Esophagus muscularis mucosa (tissue), 4 donors: ENCODE measurements around the gene PPARG. TPM values are rescaled to one million over a fixed set of nuclear protein-coding genes. Genes with fewer than 3 reads are reported as not detected.
"Not testable (repeated sequence)": the region's sequence is repeated elsewhere in the genome, so short reads cannot be mapped to it uniquely, and the experiment has no call there.

Experiments
- DNase-seq: peaks from one replicate; pipeline ENCODE4 v3.0.0-alpha.2; 2017; ENCODE audit errors: extremely low spot score
- H3K27ac ChIP-seq, 4 donors: fragments of 200-600 bp; sonication (generic); replicated peaks in 1 of 4; 1 replicate in 3 of 4; 2 replicates in 1 of 4; pipeline ENCODE4 v1.5.1; 2016 to 2019; ENCODE audit warnings: mild to moderate bottlenecking in 1 of 4
- H3K27me3 ChIP-seq, 4 donors: fragments of 200-600 bp; sonication (generic); one replicate each; pipeline versions ENCODE4 v1.5.1 to v1.6.0; 2016 to 2019
- H3K36me3 ChIP-seq, 4 donors: fragments of 200-600 bp; sonication (generic); one replicate each; pipeline ENCODE4 v1.5.1; 2016 to 2019
- H3K4me1 ChIP-seq, 4 donors: fragments of 200-600 bp; sonication (generic); one replicate each; pipeline ENCODE4 v1.5.1; 2016 to 2019
- H3K4me3 ChIP-seq, 4 donors: fragments of 200-600 bp; sonication (generic); 1 replicate in 2 of 4; 2 replicates in 2 of 4; pipeline ENCODE4 v1.5.1; 2016 to 2019; ENCODE audit warnings: mild to moderate bottlenecking in 4 of 4, moderate library complexity in 1 of 4
- H3K9me3 ChIP-seq, 4 donors: fragments of 200-600 bp; sonication (generic); 1 replicate in 3 of 4; 2 replicates in 1 of 4; pipeline ENCODE4 v1.5.1; 2016 to 2019
- EP300 ChIP-seq: sonication (generic); formaldehyde crosslinking; IDR thresholded peaks from one replicate; pipeline ENCODE4 v1.6.1; 2017; ENCODE audit warnings: antibody characterized with exemption
- POLR2A ChIP-seq: fragments of 450-650 bp; IDR thresholded peaks from one replicate; pipeline ENCODE4 v1.6.1; 2017; ENCODE audit warnings: antibody characterized with exemption, moderate library complexity, mild to moderate bottlenecking, low read depth
- POLR2AphosphoS5 ChIP-seq, 2 donors: sonication (generic); formaldehyde crosslinking; IDR thresholded peaks; one replicate each; pipeline ENCODE4 v1.6.1; 2017; ENCODE audit warnings: antibody characterized with exemption in 2 of 2
- WGBS: methylation state at CpG from one replicate; pipeline ENCODE4 v1.1.5; 2018; 5-methylcytosine and 5-hydroxymethylcytosine counted together
- intact Hi-C: fragments of 100-400 bp; cut with DNase I; formaldehyde crosslinking; loops from one replicate; pipeline ENCODE4 v1.15.1; 2023
- total RNA-seq, 4 donors: library from RNA; depleted of rRNA; stranded (reverse); fragments of >200 nt; gene quantifications; one replicate each; pipeline versions ENCODE4 v1.1.0 to v1.2.1, GENCODE V29; 2016
- TF ChIP-seq, protein P1 (sequence below), 3 experiments: fragments of 200-600 bp in 2 of 3; fragments of 450-650 bp in 1 of 3; sonication (generic) in 2 of 3; IDR thresholded peaks; one replicate each; pipeline ENCODE4 v1.5.1; 2017 to 2019; ENCODE audit warnings: antibody characterized with exemption in 3 of 3, mild to moderate bottlenecking in 2 of 3, moderate library complexity in 1 of 3

PPARG gene
- total RNA-seq, 4 donors from 2014 or later, result 3.7 to 10.6 (median 8.8) TPM

DNA sequence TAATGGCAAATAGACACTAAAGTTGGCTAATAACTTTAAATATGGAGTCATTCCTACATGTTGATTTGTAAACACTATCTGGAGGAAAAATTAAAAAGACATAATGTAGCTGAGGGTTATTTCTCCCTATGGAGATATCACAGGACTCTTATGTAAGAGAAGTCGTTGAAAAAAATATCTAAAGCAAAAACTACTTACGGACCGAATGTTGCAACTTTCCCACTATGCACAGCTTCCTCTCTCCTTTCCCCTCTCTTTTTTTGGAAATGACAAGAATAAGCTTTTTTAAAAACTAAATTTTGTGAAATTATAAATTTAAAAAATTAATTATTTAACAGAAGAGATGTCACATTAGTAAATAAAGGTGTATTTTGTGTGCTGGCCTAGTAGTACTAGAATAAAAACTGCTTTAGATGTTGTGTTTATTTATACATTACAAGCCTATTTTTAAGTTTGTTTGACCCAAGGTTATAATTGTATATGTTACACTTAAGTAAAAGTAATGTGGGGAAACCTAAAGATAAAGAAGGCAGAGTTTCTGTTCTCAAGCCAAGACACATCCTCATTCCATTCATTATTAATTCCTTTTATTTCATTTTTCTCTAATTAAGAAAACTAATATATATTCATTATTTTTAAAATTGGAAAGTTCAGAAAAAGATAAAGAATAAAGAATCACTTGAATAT lies 20.7 kb upstream of the PPARG start:
- H3K4me1 ChIP-seq, result peaks cover 0 to 8% (median 3%) of the 10 kb centered on the region in 4 donors
- intact Hi-C loops, result no loop called here
- 52% methylated on average over 3 of the region's 3 CpGs for WGBS

DNA sequence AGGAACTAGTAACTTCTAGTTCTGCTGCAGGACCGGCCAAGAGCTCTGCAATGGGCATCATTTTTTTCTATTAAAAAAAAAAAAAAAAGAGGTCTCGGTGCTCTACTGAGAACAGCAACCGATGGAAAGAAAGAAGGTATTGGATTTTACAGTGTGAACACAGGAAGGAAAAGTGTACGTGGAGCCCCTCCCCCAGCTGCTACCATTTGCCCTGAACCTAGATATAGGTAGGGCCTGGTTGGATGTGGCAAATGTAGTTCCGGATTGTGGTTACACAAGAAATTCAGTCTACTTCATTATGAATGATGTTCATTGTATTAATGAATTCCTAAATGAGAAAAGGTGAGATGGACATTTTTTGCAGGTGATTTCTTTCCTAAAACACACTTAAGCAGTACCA lies 17.9 kb upstream of the PPARG start:
- TF ChIP-seq POLR2A (no peak), EP300 (no peak), POLR2AphosphoS5 (IDR thresholded peaks at IDR 0.05) (no peak)
- TF ChIP-seq, protein P1, sequence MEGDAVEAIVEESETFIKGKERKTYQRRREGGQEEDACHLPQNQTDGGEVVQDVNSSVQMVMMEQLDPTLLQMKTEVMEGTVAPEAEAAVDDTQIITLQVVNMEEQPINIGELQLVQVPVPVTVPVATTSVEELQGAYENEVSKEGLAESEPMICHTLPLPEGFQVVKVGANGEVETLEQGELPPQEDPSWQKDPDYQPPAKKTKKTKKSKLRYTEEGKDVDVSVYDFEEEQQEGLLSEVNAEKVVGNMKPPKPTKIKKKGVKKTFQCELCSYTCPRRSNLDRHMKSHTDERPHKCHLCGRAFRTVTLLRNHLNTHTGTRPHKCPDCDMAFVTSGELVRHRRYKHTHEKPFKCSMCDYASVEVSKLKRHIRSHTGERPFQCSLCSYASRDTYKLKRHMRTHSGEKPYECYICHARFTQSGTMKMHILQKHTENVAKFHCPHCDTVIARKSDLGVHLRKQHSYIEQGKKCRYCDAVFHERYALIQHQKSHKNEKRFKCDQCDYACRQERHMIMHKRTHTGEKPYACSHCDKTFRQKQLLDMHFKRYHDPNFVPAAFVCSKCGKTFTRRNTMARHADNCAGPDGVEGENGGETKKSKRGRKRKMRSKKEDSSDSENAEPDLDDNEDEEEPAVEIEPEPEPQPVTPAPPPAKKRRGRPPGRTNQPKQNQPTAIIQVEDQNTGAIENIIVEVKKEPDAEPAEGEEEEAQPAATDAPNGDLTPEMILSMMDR (IDR thresholded peaks at IDR 0.05), result no peak
- intact Hi-C loops, result no loop called here
- Histone ChIP-seq H3K4me3 (no peak overlapping the region), H3K4me1 (peaks cover 0 to 1% (median 0%) of the 10 kb centered on the region in 4 donors), H3K27ac (no peak overlapping the region), H3K9me3 (no peaks in the 10 kb centered on the region), H3K36me3 (no peaks in the 10 kb centered on the region), H3K27me3 (no peaks in the 10 kb centered on the region)
- no peak for DNase-seq
- WGBS, result 71% methylated on average over 5 of the region's 5 CpGs

More for the DNA sequence above, 20.7 kb upstream of the PPARG start:
- DNase-seq, result no peak
- Histone ChIP-seq H3K27ac (no peak overlapping the region), H3K9me3 (no peaks in the 10 kb centered on the region), H3K36me3 (no peaks in the 10 kb centered on the region), H3K4me3 (no peak overlapping the region), H3K27me3 (no peaks in the 10 kb centered on the region)
- TF ChIP-seq POLR2AphosphoS5 (IDR thresholded peaks at IDR 0.05) (no peak), EP300 (no peak), POLR2A (no peak)
- TF ChIP-seq, protein P1 (IDR thresholded peaks at IDR 0.05), result no peak

DNA sequence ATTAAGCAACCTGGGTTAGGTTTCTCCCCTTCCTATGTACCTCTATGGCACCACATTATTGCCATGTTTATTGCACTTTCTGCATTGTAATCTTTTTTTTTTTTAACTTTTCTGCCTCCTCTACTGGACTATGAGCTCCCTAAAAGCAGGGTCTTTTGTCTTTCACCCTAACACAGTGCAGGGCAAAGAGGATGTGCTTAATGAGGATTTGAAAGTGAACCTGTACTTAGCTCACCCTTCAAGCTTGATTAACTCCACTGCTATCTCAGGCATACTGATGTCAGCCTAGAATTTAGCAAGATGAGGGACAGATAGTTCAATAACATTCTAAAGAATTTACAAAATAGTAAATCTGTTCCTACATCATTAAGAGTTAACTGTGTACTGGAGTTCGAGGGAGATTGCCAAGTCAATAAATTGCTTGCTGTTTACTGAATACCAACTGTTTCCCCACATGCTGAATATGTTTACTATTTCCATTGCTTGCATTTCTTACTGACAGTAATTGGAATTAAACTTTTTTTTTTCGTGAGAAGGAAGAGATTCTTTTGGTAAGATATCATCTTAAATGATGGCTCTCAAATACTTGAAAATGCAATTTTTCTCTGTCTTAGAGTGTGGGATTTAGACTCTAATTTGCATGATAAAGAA lies 15.7 kb upstream of the PPARG start:
- intact Hi-C loops, result no loop called here
- TF ChIP-seq EP300 (no peak), POLR2AphosphoS5 (IDR thresholded peaks at IDR 0.05) (no peak), POLR2A (no peak)
- TF ChIP-seq, protein P1 (IDR thresholded peaks at IDR 0.05), result no peak
- no peak for DNase-seq
- H3K9me3 ChIP-seq, result no peaks in the 10 kb centered on the region
- no peak overlapping the region for H3K27ac ChIP-seq
- WGBS, result 59% methylated on average over 2 of the region's 2 CpGs
- no peaks in the 10 kb centered on the region for H3K4me1 ChIP-seq
- H3K4me3 ChIP-seq, result no peak overlapping the region
- no peaks in the 10 kb centered on the region for H3K27me3 ChIP-seq
- no peaks in the 10 kb centered on the region for H3K36me3 ChIP-seq

DNA sequence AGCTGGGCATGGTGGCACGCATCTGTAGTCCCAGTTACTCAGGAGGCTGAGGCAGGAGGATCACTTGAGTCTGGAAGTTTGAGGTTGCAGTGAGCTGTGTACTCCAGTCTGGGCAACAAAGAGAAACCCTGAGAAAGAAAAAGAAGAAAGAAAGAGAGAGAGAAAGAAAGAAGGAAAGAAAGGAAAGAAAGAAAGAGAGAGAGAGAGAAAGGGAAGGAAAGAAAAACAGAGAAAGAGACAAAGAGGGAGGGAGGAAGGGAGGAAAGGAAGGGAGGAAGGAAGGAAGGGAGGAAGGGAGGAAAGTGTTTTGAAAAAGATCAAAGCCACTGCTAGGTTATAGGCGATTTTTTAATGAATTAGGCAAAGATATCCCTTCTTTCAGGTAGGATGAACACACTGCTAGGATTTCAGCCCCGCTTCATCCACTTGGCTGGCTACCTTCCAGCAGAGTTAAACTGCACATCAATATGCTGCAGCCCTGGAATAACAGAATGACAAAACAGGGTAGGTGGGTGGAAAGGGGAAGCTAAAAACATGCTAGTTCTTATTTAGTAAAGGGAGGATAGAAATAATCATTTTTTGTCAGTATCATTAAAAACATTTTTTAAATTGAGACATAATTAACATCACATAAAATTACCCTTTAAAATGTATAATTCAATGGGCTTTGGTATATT lies 12.8 kb upstream of the PPARG start:
- no peak overlapping the region for H3K27ac ChIP-seq
- no peak for DNase-seq
- no peaks in the 10 kb centered on the region for H3K36me3 ChIP-seq
- H3K9me3 ChIP-seq, result no peaks in the 10 kb centered on the region
- TF ChIP-seq POLR2A (no peak), POLR2AphosphoS5 (IDR thresholded peaks at IDR 0.05) (no peak), EP300 (no peak)
- TF ChIP-seq, protein P1 (IDR thresholded peaks at IDR 0.05), result no peak
- peaks cover 0 to 10% (median 0%) of the 10 kb centered on the region in 4 donors for H3K27me3 ChIP-seq
- H3K4me3 ChIP-seq, result no peak overlapping the region
- 70% methylated on average over 3 of the region's 3 CpGs for WGBS
- intact Hi-C loops, result no loop called here
- no peaks in the 10 kb centered on the region for H3K4me1 ChIP-seq

DNA sequence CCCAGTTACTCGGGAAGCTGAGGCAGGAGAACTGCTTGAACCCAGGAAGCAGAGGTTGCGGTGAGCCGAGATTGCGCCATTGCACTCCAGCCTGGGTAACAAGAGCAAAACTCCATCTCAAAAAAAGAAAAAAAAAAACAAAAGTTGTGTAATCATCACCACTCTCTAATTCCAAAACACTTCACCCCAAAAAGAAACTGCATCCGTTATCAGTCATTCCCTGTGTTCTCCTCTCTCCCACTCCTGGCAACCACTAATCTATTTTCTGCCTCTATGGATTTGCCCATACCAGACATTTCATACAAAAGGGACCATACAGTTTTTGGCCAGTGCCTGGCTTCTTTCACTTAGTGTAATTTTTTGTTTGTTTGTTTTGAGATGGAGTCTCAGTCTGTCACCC lies 12.0 kb upstream of the PPARG start:
- intact Hi-C loops, H3K4me3 ChIP-seq, H3K36me3 ChIP-seq, H3K27ac ChIP-seq, DNase-seq, H3K4me1 ChIP-seq, H3K9me3 ChIP-seq: not testable (repeated sequence)
- 75% methylated on average over 5 of the region's 5 CpGs for WGBS
- peaks cover 0 to 10% (median 0%) of the 10 kb centered on the region in 4 donors for H3K27me3 ChIP-seq
